ENCODE data around the gene PALLD.
A peak's percentile ranks its signal among the peaks of the same experiment; 100 is the strongest.
"Not testable (repeated sequence)": the region's sequence is repeated elsewhere in the genome, so short reads cannot be mapped to it uniquely, and the experiment has no call there.

PALLD gene

GRCh38 chr4:168908093-168908492 lies 411.2 kb downstream of the PALLD start:
- no peak for DNase-seq (ENCODE audit: low read depth in 2 of 2)

- no peak for DNase-seq (ENCODE audit: low read depth in 2 of 2)
Observed at GRCh38 chr4:168908851-168909273, 412.0 kb downstream of the PALLD start.

GRCh38 chr4:168914095-168914494 lies 417.2 kb downstream of the PALLD start:
- no peak for DNase-seq (ENCODE audit: low read depth in 2 of 2)

- DNase-seq (ENCODE audit: low read depth in 2 of 2) = no peak
Observed at GRCh38 chr4:168917138-168917779, 420.4 kb downstream of the PALLD start.

- no peak for DNase-seq (ENCODE audit: low read depth in 2 of 2)
Observed at GRCh38 chr4:168919706-168920324, 423.0 kb downstream of the PALLD start.

- DNase-seq (ENCODE audit: low read depth in 2 of 2) = no peak
Observed at GRCh38 chr4:168920441-168921065, 423.7 kb downstream of the PALLD start.

- peak in 1 of 2 experiments; percentile 28 for DNase-seq (ENCODE audit: low read depth in 2 of 2)
Observed at GRCh38 chr4:168923526-168924194, 426.8 kb downstream of the PALLD start.

GRCh38 chr4:168924667-168925066 lies 427.8 kb downstream of the PALLD start:
- DNase-seq (ENCODE audit: low read depth in 2 of 2) = no peak

- DNase-seq (ENCODE audit: low read depth in 2 of 2) = no peak
Observed at GRCh38 chr4:168925789-168926490, 429.1 kb downstream of the PALLD start.

GRCh38 chr4:168928346-168928745 lies 431.5 kb downstream of the PALLD start:
- no peak for DNase-seq (ENCODE audit: low read depth in 2 of 2)

- DNase-seq (ENCODE audit: low read depth in 2 of 2) = no peak
Observed at GRCh38 chr4:168928875-168929274, 432.0 kb downstream of the PALLD start.

- no peak for DNase-seq (ENCODE audit: low read depth in 2 of 2)
Observed at GRCh38 chr4:168930413-168931196, 433.8 kb downstream of the PALLD start.

GRCh38 chr4:168931215-168931650 lies 434.4 kb downstream of the PALLD start:
- no peak for DNase-seq (ENCODE audit: low read depth in 2 of 2)

- no peak for DNase-seq (ENCODE audit: low read depth in 2 of 2)
Observed at GRCh38 chr4:168932138-168932537, 435.3 kb downstream of the PALLD start.

GRCh38 chr4:168933423-168933822 lies 436.6 kb downstream of the PALLD start:
- no peak for DNase-seq (ENCODE audit: low read depth in 2 of 2)

GRCh38 chr4:168937473-168937872 lies 440.6 kb downstream of the PALLD start:
- DNase-seq (ENCODE audit: low read depth in 2 of 2) = not testable (repeated sequence)

GRCh38 chr4:168942985-168943384 lies 446.1 kb downstream of the PALLD start:
- no peak for DNase-seq (ENCODE audit: low read depth in 2 of 2)

GRCh38 chr4:168945291-168945690 lies 448.4 kb downstream of the PALLD start:
- DNase-seq (ENCODE audit: low read depth in 2 of 2) = no peak

GRCh38 chr4:168952821-168953246 lies 456.0 kb downstream of the PALLD start:
- not testable (repeated sequence) for DNase-seq (ENCODE audit: low read depth in 2 of 2)

GRCh38 chr4:168955674-168956073 lies 458.8 kb downstream of the PALLD start:
- DNase-seq (ENCODE audit: low read depth in 2 of 2) = no peak

GRCh38 chr4:168960716-168961115 lies 463.9 kb downstream of the PALLD start:
- no peak for DNase-seq (ENCODE audit: low read depth in 2 of 2)

All from stimulated activated CD4-positive, alpha-beta T cell treated with anti-CD3 and anti-CD28 coated beads, Interleukin-12 subunit alpha, Interleukin-12 subunit beta, amount 100 ng/mL, for 24 hours (primary cell).